GM19452 (cell line): ENCODE data around the gene MCF2L2.

Experiments used
- ATAC-seq: cut with Tn5 transposase; IDR thresholded peaks from one replicate; pipeline ENCODE4 v1.9.1; 2021; ENCODE audit not compliant: unreplicated experiment

Gene MCF2L2

DNA sequence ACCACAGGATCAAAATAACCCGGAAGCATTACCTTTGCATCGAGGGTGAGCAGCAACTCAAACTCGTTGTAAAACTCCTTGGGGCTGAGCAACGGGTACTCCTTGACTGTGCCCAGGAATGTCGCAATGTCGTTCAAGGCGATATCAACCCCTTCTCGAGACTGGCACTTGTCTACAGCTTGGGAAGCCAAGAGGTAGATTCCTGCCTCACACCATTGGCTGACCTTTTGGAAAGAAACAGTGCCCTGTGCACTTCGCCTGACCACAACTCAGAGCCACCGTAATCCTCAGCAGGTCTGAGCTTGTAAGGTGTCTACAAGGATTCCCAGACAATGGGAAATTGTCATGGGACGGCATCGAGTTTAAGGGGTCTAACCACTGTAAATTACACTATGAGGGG is 131.5 kb downstream of the MCF2L2 start:
- ATAC-seq, result no peak

DNA sequence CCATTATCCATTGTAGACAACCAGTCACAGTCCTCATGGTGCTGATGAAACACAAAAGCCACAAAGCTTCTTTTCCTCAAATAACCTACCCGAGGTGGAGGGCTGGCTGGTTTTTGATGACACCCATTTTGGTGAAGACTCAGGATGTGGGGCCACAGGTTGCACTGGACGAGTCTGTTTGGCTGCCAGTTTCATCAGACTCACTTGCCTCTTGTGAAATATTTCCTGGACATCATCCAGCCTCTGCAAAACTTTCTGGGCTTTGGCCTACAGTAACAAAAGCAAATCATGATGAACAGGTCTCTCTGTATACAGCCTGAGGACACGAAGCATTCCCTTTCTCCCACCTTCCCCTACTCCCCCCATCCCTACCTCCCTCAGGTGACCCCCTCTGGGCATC is 133.2 kb downstream of the MCF2L2 start:
- ATAC-seq, result no peak

DNA sequence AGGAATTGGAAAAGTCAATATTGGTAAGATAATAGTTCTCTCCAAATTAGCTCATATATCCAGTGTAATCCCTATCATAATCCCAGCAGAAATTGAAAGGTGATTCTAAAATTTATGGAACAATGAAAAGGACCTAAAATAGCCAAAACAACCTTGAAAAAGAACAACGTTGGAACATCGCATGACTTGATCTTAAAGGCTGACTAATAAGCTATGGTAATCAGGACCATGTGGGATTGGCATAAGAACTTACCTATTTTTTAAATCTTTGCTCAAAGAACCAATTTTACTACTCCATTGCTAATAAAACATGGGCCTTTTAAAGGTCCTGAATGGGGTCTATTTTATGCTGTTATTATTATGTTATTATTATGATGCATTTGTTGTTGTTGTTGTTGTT is 134.5 kb downstream of the MCF2L2 start:
- no peak for ATAC-seq

DNA sequence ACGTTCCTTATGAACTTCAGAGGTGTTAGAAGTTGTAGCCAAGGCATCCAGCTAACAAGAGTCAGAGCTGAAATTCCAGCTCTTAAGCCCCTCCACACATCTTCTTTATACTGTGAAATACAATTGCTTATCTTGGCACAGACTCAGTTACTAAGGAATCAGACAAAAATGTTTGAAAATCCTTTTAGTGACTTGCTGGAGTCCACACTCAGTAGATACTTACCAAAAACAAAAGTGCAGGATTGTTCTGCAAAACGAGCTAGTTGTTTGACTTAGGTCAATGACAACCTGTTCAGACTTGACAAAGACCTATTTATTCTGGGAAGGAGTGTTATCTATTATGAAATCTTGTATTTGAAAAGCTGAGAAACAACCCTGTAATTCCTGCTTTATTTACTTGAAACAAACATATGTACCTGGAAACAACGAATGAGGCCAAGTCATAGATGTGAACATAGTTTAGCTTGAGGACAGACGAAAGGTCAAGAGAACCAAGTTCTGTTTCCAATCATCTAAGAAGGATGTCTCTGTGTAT is 136.9 kb downstream of the MCF2L2 start:
- no peak for ATAC-seq

DNA sequence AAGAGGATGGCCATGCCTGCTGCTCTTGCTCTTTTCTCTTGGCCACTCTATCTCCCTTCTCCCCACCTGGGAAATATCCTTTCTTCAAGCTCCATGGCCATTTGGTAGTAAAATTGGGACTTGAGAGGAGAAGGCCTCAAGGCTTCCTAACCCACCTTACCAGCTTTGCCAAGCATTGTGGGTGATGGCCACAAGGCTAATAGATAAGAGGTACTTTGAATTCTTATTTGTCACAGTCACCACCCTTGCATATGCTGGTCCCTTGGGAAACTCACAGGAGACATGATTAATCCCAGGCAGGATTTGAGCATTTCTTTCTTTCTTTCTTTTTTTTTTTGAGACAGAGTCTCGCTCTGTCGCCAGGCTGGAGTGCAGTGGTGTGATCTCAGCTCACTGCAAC is 138.2 kb downstream of the MCF2L2 start:
- no peak for ATAC-seq

DNA sequence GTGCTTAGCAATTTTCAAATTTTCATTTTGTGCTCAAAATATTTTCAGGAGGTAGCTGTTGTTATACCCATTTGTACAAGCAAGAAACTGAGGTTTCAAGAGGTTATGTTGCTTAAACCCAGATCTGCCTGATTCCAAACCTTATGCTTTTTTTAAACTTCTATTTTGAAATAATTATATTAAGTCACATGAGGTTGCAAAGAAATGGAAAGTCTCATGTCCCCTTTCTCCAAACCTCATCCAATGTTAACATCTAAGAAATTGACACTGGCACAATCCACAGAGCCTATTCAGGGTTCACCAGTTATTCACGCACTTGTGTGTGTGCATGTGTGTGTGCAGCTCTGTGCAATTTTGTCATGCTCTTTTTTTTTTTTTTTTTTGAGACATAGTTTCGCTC is 140.3 kb downstream of the MCF2L2 start:
- ATAC-seq, result no peak

DNA sequence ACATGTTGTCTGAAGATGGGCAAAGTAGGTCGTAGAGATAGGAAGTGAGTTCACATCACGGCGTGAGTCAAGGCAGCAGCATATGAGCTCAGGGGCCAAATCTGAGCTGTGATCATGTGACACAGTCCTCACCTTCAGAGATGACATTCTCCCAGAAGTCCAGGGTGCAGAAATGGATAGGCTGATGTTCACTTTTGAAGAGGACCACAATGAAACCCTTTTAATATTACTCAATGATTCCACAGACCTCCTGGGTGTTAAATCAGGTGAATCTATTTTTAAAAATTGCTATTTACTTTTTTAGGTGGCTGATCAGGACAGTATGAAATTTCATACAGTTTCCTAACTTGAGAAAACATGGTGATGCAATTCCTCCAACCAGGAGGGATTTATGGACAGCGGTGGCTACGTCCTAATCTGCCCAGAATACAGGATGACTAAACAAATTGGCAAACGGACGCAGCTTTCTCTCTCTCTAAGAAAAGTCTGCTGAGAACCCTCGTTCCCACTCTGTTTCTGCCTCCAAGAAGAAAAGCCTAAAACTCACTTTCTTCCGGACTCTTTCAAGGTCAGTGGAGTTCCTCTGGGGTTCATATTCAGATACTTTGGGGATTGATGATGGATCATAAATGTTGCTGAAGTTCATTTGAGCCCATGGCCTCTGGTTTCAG is 141.0 kb downstream of the MCF2L2 start:
- no peak for ATAC-seq

DNA sequence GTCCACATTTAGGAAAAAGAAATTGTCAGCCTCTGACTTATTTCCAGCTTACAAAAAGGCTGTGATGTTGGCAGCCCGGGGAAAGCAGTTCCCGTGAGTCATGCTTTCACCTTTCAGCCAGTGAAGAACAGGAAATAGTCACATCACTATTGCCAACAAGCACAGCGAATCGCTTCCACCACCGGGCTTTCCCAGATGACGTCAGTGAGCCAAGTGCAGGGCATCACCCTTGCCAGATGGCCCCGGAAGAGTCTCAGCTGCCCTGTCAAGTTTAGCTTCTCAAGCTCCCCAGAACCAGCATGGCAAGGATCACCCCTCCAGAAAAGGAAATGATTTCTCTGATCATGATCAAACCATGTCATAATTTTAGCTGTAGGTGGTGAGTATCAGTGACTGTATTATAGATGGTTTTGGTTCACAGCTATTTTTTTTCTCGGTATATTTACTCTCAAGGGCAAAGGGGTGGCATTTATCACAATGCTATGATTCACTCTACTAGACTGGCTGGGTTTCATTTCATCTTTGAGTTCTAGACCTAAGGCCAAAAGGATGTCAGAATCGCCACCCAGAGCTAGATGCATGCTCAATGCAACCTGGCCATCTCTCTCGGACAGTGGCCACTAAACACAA is 142.5 kb downstream of the MCF2L2 start:
- peak; percentile 98 for ATAC-seq

DNA sequence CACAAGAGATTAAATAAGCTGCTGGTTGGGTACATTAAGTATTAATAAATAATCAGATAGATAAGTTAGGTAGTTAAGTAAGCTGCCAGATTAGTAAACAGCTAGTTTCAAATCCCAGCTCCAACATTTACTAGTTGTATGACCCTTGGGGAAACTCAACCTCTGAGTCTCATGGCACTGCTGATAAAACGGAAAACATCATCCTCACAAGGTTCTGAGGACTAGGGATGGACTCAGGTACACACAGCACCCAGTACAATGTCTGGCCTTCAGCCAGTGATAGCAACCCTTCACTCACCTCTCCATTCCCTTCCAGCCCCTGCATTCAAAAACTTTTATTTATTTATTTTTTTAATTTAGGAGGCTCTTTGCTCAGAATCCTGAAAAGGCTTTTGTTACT is 143.1 kb downstream of the MCF2L2 start:
- ATAC-seq, result no peak

DNA sequence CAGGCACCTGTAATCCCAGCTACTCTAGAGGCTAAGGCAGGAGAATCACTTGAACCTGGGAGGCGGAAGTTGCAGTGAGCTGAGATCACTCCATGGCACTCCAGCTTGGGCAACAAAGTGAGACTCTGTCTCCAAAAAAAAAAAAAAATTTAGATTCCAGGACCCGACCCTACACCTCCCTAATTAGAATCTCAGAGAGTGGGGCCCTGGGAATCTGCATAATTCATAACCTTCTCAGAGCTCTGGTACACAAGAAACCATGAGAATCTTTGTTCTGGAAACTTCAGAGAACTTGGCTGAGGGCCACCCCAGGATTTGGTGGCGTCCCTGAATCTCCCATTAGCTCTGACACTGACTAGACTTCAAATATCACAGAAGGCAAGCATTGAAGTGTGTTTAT is 143.8 kb downstream of the MCF2L2 start:
- ATAC-seq, result no peak

DNA sequence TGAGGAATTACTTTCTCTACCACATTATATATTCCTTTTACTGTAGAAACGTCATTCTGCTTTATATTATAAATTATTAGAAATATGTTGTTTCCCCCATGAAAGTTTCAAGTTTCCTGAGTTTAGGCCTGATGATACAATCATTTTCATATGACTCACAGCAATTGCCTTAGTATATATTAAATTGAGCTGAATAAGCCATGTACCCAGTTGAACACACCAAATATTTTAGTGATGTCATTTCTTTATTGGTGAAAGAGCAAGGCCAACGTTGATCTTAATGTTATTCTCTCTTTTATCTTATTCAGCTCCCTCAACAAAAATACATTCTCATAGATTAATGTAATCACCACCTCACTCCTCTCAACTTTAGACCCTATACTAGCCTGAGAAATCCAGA is 144.5 kb downstream of the MCF2L2 start:
- no peak for ATAC-seq

DNA sequence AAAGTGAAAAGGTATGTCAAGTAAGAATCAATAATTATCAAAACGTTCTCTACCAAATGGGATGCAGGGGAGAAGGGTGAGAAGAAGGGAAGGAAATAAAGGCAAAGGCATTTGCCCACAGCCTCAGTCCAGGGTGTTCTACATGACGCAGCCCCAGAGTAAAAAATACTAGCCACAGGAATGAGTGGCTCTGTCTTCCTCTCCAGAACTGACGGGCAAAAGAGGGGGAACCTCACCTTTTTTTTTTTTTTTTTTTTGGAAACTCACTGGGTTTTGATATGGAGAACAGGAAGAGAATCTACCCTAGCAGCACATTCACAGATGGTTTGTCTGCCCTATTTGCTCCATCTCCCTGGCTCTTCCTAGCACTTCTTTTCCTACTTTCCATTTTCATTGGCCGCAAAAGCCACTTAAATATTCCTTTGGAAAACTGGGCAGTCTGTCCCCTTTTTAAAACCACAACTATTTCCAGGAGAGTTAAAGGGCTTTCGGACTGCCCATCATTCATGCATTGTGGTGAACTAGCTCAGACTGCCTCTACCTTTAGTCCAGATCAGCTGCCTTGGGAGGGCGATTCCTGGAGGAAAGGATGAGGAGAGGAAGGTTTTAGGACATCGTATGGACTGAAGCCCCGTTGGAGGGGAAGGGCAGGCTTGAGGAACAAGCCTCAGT is 147.2 kb downstream of the MCF2L2 start:
- ATAC-seq, result no peak

DNA sequence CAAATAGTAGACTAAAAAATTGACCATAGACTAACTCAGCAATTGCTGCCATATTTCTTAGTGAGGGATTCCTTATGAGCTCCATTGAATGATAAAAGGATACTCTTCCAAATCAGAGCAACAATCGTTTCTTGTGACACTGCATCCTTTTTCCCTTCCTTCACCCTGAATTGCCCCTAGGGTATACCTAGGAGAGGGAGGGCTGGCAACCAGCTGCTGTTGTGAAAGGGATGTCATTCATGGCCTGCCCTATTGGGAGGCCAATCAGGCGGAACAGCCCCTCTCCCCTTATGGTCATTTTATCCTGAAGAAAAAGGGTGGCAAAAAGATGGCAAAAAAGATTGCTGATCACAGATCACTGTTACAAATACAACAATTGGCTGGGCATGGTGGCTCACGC is 149.0 kb downstream of the MCF2L2 start:
- ATAC-seq, result no peak

DNA sequence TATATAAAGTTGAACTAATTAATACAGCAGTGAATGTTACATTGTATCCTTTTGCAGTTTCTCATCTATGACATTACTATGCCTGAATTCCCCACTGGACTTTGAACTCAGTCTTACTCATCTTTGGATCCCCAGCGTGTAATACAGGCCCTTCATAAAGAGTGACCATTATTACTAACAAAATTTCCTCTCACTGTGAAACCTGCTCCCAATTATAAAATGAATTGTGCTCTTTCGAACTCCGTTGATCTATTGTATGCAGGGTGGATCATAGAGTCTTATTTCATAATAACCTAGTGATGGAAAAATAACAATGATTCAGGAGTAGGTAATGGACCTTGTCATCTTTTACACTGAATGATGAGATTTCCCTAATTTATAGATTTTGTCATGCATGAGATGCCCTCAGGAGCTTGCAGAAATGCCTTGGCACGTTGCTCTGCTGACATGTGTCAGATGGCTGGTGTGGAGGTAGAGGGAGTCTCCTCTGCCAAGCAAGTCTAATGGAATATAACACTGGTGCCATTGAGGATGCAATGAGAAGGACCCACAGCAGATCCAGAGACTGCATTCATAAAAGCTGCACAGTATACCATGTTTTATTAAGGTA is 149.8 kb downstream of the MCF2L2 start:
- ATAC-seq, result no peak

DNA sequence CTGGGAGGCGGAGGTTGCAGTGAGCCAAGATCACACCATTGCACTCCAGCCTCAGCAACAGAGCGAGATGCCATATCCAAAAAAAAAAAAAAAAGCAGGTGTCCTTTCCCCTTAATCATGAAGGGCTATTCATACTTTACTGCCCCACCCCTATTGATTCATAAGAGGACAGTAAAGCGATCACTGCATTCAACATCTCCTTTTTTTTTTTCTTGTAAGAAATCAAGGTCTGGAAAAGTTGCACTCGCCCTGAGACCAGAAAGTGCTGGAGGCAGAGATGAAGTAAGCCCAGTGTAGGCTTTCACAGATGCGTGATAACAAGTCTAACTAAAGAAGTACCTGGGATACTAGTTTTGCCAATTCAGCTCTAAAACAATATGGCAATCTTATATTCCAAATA is 151.2 kb downstream of the MCF2L2 start:
- ATAC-seq, result no peak

DNA sequence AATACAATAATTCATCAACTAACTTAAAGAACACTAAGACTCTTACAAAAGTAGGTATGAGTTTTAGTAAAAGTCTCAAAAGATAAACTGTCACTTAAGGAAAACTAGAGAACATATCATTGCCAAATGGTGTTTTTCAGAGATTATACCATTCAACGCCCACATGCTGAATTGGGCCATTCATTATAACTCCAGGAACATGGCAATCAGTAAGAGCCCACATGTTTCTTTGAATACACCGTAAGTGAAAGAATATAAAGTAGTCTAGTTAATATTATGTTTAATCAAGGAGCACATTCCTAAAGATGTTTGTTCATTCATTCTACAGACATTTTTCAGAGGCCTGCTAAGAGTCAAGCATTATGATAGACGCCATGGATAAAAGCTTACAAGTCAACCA is 152.5 kb downstream of the MCF2L2 start:
- ATAC-seq, result no peak

DNA sequence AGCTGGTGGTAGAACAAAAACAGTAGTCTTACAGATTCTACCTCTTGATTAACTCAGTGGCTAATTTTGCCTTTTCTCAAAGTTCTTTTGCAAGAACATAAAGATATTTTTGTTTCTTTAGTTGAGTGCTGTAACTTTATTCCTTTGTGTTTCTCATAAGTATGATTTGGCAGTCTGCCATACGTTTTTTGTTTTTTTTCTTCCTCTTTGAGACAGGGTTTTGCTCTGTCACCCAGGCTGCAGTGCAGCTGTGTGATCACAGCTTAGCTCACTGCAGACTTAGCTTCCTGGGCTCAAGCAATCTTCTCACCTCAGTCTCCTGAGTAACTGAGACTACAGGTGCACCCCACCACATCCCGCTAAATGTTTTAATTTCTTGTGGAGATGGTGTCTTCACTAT is 153.0 kb downstream of the MCF2L2 start:
- no peak for ATAC-seq

DNA sequence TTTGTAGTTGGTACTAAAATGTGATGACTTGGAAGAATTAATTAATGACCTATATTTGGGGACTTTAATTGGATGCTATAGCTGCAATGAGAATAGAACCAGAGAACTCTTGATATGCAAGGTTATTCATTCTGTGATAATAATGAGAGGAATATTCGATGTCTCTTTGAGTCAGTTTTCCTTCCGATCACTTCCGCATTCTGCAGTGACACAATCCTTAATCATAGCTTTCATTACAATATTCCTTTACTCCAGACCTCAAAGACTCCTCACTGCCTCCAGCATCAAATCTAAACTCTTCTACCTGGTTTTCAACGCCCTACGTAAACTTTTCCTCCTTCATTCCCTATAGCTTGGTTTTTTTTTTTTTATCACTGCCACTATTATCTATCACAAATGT is 153.8 kb downstream of the MCF2L2 start:
- no peak for ATAC-seq

DNA sequence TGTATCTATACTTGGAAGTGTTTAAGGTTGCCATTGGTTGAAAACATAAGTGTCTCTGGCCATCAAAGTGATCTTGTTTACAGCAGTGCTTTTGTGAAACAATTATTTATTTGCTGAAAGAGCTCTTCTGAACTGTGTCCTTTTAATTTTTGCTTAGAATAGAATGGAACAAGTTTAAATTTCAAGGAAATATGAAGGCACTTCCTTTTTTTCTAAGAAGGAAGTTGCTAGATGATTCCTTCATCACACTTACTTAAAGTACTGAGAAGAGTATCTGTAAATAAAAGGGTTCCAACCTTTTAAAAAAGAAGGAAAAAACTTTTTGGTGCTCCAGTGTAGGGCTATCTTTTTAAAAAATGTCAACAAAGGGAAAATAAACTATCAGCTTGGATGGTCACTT is 155.6 kb downstream of the MCF2L2 start:
- ATAC-seq, result no peak

DNA sequence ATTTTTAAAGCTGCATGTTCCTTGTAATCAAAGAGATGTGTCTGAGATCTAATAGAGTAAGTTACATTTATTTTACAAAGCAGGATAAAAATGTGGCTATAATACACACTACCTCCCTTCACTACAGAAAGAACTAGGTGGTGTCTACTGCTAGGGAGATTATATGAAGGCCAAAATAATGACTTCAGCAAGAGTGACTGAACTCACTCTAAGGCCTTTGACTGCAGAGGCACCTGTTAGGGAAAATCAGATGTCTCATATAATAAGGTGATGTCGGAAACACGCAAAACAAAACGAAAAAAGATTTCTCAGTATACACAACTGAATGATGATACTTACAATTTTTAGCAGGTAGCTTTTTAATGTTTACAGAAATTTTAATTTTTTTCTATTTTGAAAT is 156.3 kb downstream of the MCF2L2 start:
- ATAC-seq, result no peak

DNA sequence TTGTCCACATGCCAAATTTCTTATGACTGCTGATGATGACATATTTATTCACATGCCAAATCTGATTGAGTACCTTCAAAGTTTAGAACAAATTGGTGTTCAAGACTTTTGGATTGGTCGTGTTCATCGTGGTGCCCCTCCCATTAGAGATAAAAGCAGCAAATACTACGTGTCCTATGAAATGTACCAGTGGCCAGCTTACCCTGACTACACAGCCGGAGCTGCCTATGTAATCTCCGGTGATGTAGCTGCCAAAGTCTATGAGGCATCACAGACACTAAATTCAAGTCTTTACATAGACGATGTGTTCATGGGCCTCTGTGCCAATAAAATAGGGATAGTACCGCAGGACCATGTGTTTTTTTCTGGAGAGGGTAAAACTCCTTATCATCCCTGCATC is 158.1 kb downstream of the MCF2L2 start:
- no peak for ATAC-seq

DNA sequence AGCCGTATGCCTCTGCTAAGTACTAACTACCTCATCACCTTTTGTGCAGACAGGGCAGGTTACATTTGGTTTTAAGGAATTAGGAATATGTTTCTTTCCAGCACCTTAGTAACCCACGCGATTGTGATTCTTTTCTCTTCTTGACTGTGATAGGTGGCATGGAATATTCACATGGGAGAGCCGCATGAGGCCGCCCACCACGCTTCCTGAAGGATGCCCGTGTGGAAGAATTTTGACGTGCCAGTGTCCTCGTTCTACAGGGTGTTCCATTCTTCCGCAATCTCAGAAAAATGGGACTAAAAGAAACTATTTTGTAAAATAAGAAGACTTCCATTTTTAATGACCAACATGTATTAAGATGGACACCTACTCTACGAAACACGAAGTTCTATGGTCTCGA is 159.1 kb downstream of the MCF2L2 start:
- no peak for ATAC-seq
